H9 (cell line): ENCODE measurements around the gene PRSS22. TPM values are rescaled to one million over a fixed set of nuclear protein-coding genes. Genes with fewer than 3 reads are reported as not detected.

Source experiments
- DNase-seq: peaks from one replicate; pipeline ENCODE4 v3.0.0-alpha.2; 2017
- H2AFZ ChIP-seq: one replicate; pipeline ENCODE4 v1.6.1; 2013; ENCODE audit warnings: mild to moderate bottlenecking, low read length, control low read depth, moderate library complexity
- H2AK5ac ChIP-seq: 2 replicates; pipeline ENCODE4 v1.6.1; 2013; ENCODE audit warnings: low read length, control low read depth, mixed read lengths; ENCODE audit not compliant: insufficient read length
- H2BK120ac ChIP-seq: one replicate; pipeline ENCODE4 v1.6.1; 2013; ENCODE audit warnings: low read depth, mild to moderate bottlenecking, low read length, control low read depth, inconsistent platforms; ENCODE audit not compliant: poor library complexity, severe bottlenecking
- H2BK12ac ChIP-seq: 2 replicates; pipeline ENCODE4 v1.6.1; 2013; ENCODE audit warnings: low read length, control low read depth, mixed read lengths, low read depth; ENCODE audit not compliant: insufficient read length
- H2BK15ac ChIP-seq: 2 replicates; pipeline ENCODE4 v1.6.1; 2013; ENCODE audit warnings: low read depth, low read length, control low read depth
- H2BK20ac ChIP-seq: one replicate; pipeline ENCODE4 v1.6.1; 2013; ENCODE audit warnings: low read depth, mild to moderate bottlenecking, low read length, control low read depth, inconsistent platforms; ENCODE audit not compliant: poor library complexity, severe bottlenecking
- H2BK5ac ChIP-seq: 2 replicates; pipeline ENCODE4 v1.6.1; 2013; ENCODE audit warnings: low read length, control low read depth, mixed read lengths; ENCODE audit not compliant: insufficient read length
- H3K14ac ChIP-seq: 2 replicates; pipeline ENCODE4 v1.6.1; 2013; ENCODE audit warnings: low read length, control low read depth; ENCODE audit not compliant: insufficient read depth
- H3K18ac ChIP-seq: 2 replicates; pipeline ENCODE4 v1.6.1; 2013; ENCODE audit warnings: low read depth, mild to moderate bottlenecking, mixed read lengths, low read length, control low read depth; ENCODE audit not compliant: insufficient read length
- H3K23ac ChIP-seq: 2 replicates; pipeline ENCODE4 v1.6.1; 2013; ENCODE audit warnings: low read length, control low read depth, mixed read lengths, low read depth; ENCODE audit not compliant: insufficient read length
- H3K23me2 ChIP-seq: 2 replicates; pipeline ENCODE4 v1.6.1; 2013; ENCODE audit warnings: low read depth, mild to moderate bottlenecking, mixed read lengths, low read length, control low read depth; ENCODE audit not compliant: insufficient read length, poor library complexity, severe bottlenecking
- H3K27ac ChIP-seq: 2 replicates; pipeline ENCODE4 v1.5.1; 2013; ENCODE audit warnings: low read length, control low read depth, mixed read lengths, low read depth; ENCODE audit not compliant: insufficient read length
- H3K27me3 ChIP-seq: 2 replicates; pipeline ENCODE4 v1.6.1; 2013; ENCODE audit warnings: low read length, control low read depth, inconsistent platforms; ENCODE audit not compliant: insufficient read depth
- H3K4ac ChIP-seq: 2 replicates; pipeline ENCODE4 v1.6.1; 2013; ENCODE audit warnings: low read depth, mild to moderate bottlenecking, control low read depth, inconsistent platforms, low read length, moderate library complexity
- H3K4me1 ChIP-seq: 2 replicates; pipeline ENCODE4 v1.6.1; 2013; ENCODE audit warnings: low read length, control low read depth, inconsistent platforms; ENCODE audit not compliant: insufficient read depth
- H3K4me2 ChIP-seq: 2 replicates; pipeline ENCODE4 v1.6.1; 2013; ENCODE audit warnings: low read length, control low read depth, mixed read lengths; ENCODE audit not compliant: insufficient read length, insufficient read depth
- H3K56ac ChIP-seq: 2 replicates; pipeline ENCODE4 v1.6.1; 2013; ENCODE audit warnings: low read depth, mild to moderate bottlenecking, mixed read lengths, low read length, control low read depth; ENCODE audit not compliant: insufficient read length
- H3K79me1 ChIP-seq: 2 replicates; pipeline ENCODE4 v1.6.1; 2013; ENCODE audit warnings: low read depth, mild to moderate bottlenecking, moderate library complexity, low read length, control low read depth, inconsistent platforms; ENCODE audit not compliant: insufficient read depth, poor library complexity, severe bottlenecking
- H3K79me2 ChIP-seq: 2 replicates; pipeline ENCODE4 v1.6.1; 2013; ENCODE audit warnings: low read length, control low read depth, inconsistent platforms; ENCODE audit not compliant: insufficient read depth
- H3K9ac ChIP-seq: 2 replicates; pipeline ENCODE4 v1.6.1; 2013; ENCODE audit warnings: low read length, control low read depth, mixed read lengths; ENCODE audit not compliant: insufficient read length; ENCODE audit errors: extremely low read depth
- H3K9me3 ChIP-seq: one replicate; pipeline ENCODE4 v1.6.1; 2013; ENCODE audit warnings: low read depth, low read length, inconsistent platforms; ENCODE audit not compliant: control insufficient read depth
- H3T11ph ChIP-seq: one replicate; pipeline ENCODE4 v1.6.1; 2013; ENCODE audit warnings: mild to moderate bottlenecking, low read length, control low read depth, inconsistent platforms
- H4K20me1 ChIP-seq: one replicate; pipeline ENCODE4 v1.6.1; 2013; ENCODE audit not compliant: control insufficient read depth, insufficient read length, insufficient read depth
- H4K5ac ChIP-seq: 2 replicates; pipeline ENCODE4 v1.6.1; 2013; ENCODE audit warnings: low read depth, mild to moderate bottlenecking, mixed read lengths, low read length, control low read depth; ENCODE audit not compliant: insufficient read length
- H4K8ac ChIP-seq: replicated peaks from 2 replicates; pipeline ENCODE4 v1.6.1; 2013; ENCODE audit warnings: low read length, control low read depth, mixed read lengths, low read depth; ENCODE audit not compliant: insufficient read length
- H4K91ac ChIP-seq: 2 replicates; pipeline ENCODE4 v1.6.1; 2013; ENCODE audit warnings: low read depth, mild to moderate bottlenecking, moderate library complexity, mixed read lengths, low read length, control low read depth; ENCODE audit not compliant: insufficient read length
- H3K27ac Mint-ChIP-seq, 3 experiments: 2 replicates in 2 of 3; 3 replicates in 1 of 3; pipeline ENCODE4 v1.8.0; 2020 to 2021; ENCODE audit warnings: mixed read lengths in 3 of 3, mild to moderate bottlenecking in 1 of 3, moderate library complexity in 1 of 3
- H3K27me3 Mint-ChIP-seq: 2 replicates; pipeline ENCODE4 v1.8.0; 2021; ENCODE audit warnings: low read depth, mild to moderate bottlenecking, moderate library complexity, mixed read lengths
- H3K36me3 Mint-ChIP-seq, 3 experiments: 2 replicates in 2 of 3; 3 replicates in 1 of 3; pipeline ENCODE4 v1.8.0; 2020 to 2021; ENCODE audit warnings: low read depth in 3 of 3, mixed read lengths in 3 of 3; ENCODE audit not compliant: insufficient read depth in 1 of 3
- H3K4me1 Mint-ChIP-seq, 2 experiments: 2 replicates each; pipeline ENCODE4 v1.8.0; 2020; ENCODE audit warnings: mixed read lengths in 2 of 2
- H3K4me3 Mint-ChIP-seq, 2 experiments: 2 replicates in 1 of 2; 3 replicates in 1 of 2; pipeline ENCODE4 v1.8.0; 2020 to 2021; ENCODE audit warnings: mild to moderate bottlenecking in 2 of 2, mixed read lengths in 2 of 2, moderate library complexity in 1 of 2
- H3K9me3 Mint-ChIP-seq, 2 experiments: 2 replicates in 1 of 2; 3 replicates in 1 of 2; pipeline ENCODE4 v1.8.0; 2020; ENCODE audit warnings: mild to moderate bottlenecking in 2 of 2, mixed read lengths in 2 of 2, moderate library complexity in 1 of 2
- WGBS: extraction: QIAGEN DNeasy Blood & Tissue Kit; methylation state at CpG from one replicate; pipeline ENCODE4 v1.1.7; 2013; ENCODE audit warnings: missing lambda C conversion rate, low lambda C conversion rate, mixed read lengths; ENCODE audit not compliant: insufficient read length; ENCODE audit errors: extremely low coverage; 5-methylcytosine and 5-hydroxymethylcytosine counted together
- total RNA-seq: library from RNA; stranded (reverse); gene quantifications from 2 replicates; pipeline ENCODE4 v1.2.1, GENCODE V29; 2021
- TF ChIP-seq, protein P1 (sequence below): fragments of 200-600 bp; sonication (generic); conservative IDR thresholded peaks from 3 replicates; pipeline ENCODE4 v1.8.0; 2021; ENCODE audit warnings: antibody characterized with exemption, mild to moderate bottlenecking

PRSS22 gene
- total RNA-seq, 1 experiment from 2014 or later, result 1.9 TPM

DNA sequence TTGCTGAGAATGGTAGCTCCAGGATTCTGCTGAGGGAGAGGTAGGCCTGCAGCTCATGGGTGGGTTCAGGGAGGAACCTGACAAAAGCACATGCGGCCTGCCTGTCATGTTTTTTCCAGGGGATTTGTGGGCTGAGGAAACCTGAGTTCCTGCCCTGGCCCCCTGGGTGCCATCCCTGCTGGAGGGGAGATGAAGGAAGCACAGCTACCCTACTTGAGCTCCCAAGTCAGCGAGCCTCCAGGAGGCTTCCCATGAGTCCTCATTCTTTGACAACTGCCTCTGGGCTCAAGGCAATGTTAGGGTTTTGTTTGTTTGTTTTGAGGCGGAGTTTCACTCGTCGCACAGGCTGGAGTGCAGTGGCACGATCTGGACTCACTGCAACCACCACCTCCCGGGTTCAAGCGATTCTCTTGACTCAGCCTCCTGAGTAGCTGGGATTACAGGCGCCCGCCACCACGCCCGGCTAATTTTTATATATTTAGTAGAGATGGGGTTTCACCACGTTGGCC lies 41.6 kb upstream of the PRSS22 start:
- H2AK5ac ChIP-seq, result no peak overlapping the region

More for the DNA sequence above, 41.6 kb upstream of the PRSS22 start:
- Mint-ChIP-seq H3K27me3 (no peaks in the 10 kb centered on the region; the same call in 1 of the 2 replicates), H3K27ac (no peak overlapping the region), H3K4me1 (peaks cover 4% of the 10 kb centered on the region in 2 experiments), H3K4me3 (no peak overlapping the region), H3K9me3 (peaks cover 0 to 3% of the 10 kb centered on the region in 2 experiments; a peak in 1 of 5 replicates), H3K36me3 (peaks cover 0 to 2% (median 0%) of the 10 kb centered on the region in 3 experiments; a peak in 2 of 7 replicates)
- H2AFZ ChIP-seq, result no peak overlapping the region
- no peak overlapping the region for H2BK20ac ChIP-seq
- H3K14ac ChIP-seq, result no peak overlapping the region
- H3K9me3 ChIP-seq, result no peaks in the 10 kb centered on the region
- H3T11ph ChIP-seq, result no peak overlapping the region
- no peaks in the 10 kb centered on the region for H3K27me3 ChIP-seq
- no peak overlapping the region for H3K18ac ChIP-seq
- peaks cover 5% of the 10 kb centered on the region for H3K23me2 ChIP-seq
- no peak overlapping the region for H3K23ac ChIP-seq
- no peak overlapping the region for H2BK5ac ChIP-seq
- H2BK15ac ChIP-seq, result no peak overlapping the region
- no peaks in the 10 kb centered on the region for H3K4me1 ChIP-seq
- no CpG with 5 or more reads among the region's 13 CpGs for WGBS
- no peak for DNase-seq
- H3K79me1 ChIP-seq, result no peaks in the 10 kb centered on the region
- no peaks in the 10 kb centered on the region for H3K79me2 ChIP-seq
- H3K9ac ChIP-seq, result no peak overlapping the region
- H3K27ac ChIP-seq, result no peak overlapping the region
- H4K8ac ChIP-seq, result no peak overlapping the region
- H2BK120ac ChIP-seq, result no peak overlapping the region
- TF ChIP-seq, protein P1, sequence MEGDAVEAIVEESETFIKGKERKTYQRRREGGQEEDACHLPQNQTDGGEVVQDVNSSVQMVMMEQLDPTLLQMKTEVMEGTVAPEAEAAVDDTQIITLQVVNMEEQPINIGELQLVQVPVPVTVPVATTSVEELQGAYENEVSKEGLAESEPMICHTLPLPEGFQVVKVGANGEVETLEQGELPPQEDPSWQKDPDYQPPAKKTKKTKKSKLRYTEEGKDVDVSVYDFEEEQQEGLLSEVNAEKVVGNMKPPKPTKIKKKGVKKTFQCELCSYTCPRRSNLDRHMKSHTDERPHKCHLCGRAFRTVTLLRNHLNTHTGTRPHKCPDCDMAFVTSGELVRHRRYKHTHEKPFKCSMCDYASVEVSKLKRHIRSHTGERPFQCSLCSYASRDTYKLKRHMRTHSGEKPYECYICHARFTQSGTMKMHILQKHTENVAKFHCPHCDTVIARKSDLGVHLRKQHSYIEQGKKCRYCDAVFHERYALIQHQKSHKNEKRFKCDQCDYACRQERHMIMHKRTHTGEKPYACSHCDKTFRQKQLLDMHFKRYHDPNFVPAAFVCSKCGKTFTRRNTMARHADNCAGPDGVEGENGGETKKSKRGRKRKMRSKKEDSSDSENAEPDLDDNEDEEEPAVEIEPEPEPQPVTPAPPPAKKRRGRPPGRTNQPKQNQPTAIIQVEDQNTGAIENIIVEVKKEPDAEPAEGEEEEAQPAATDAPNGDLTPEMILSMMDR, result no peak
- no peak overlapping the region for H4K91ac ChIP-seq
- H4K20me1 ChIP-seq, result peaks cover 2% of the 10 kb centered on the region
- no peak overlapping the region for H2BK12ac ChIP-seq
- H4K5ac ChIP-seq, result no peak overlapping the region
- H3K56ac ChIP-seq, result no peak overlapping the region
- no peak overlapping the region for H3K4me2 ChIP-seq
- no peak overlapping the region for H3K4ac ChIP-seq
